ENCODE data around the gene DNER.

- no peak for TF ChIP-seq CTCF (IDR thresholded peaks at IDR 0.05)
- no peak for TF ChIP-seq NFE2L1 (CRISPR knock-in tag; IDR thresholded peaks at IDR 0.05)
- TF ChIP-seq SP1 (CRISPR knock-in tag; conservative IDR thresholded peaks at IDR 0.05), result no peak
- TF ChIP-seq ATF2 (CRISPR knock-in tag; IDR thresholded peaks at IDR 0.05; ENCODE audit: borderline replicate concordance, low read depth), result no peak
- TF ChIP-seq, protein P1, sequence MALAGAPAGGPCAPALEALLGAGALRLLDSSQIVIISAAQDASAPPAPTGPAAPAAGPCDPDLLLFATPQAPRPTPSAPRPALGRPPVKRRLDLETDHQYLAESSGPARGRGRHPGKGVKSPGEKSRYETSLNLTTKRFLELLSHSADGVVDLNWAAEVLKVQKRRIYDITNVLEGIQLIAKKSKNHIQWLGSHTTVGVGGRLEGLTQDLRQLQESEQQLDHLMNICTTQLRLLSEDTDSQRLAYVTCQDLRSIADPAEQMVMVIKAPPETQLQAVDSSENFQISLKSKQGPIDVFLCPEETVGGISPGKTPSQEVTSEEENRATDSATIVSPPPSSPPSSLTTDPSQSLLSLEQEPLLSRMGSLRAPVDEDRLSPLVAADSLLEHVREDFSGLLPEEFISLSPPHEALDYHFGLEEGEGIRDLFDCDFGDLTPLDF (CRISPR knock-in tag; IDR thresholded peaks at IDR 0.05), result no peak
- TF ChIP-seq, protein P2, sequence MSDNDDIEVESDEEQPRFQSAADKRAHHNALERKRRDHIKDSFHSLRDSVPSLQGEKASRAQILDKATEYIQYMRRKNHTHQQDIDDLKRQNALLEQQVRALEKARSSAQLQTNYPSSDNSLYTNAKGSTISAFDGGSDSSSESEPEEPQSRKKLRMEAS (CRISPR knock-in tag; IDR thresholded peaks at IDR 0.05), result no peak
- TF ChIP-seq TCF7 (CRISPR knock-in tag; IDR thresholded peaks at IDR 0.05; ENCODE audit: low read depth), result no peak
- no peak for TF ChIP-seq TEAD4 (CRISPR knock-in tag; IDR thresholded peaks at IDR 0.05)
- no peak for TF ChIP-seq NR3C1 (CRISPR knock-in tag; conservative IDR thresholded peaks at IDR 0.05; ENCODE audit: low read depth)
- TF ChIP-seq, protein P3, sequence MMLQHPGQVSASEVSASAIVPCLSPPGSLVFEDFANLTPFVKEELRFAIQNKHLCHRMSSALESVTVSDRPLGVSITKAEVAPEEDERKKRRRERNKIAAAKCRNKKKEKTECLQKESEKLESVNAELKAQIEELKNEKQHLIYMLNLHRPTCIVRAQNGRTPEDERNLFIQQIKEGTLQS (CRISPR knock-in tag; conservative IDR thresholded peaks at IDR 0.05), result no peak
- no peak for TF ChIP-seq ZNF138 (CRISPR knock-in tag; conservative IDR thresholded peaks at IDR 0.05)
- TF ChIP-seq ZNF232 (CRISPR knock-in tag; IDR thresholded peaks at IDR 0.05), result no peak
- no peak for TF ChIP-seq JUN (CRISPR knock-in tag; IDR thresholded peaks at IDR 0.05)
- TF ChIP-seq HMGXB4 (CRISPR knock-in tag; IDR thresholded peaks at IDR 0.05), result no peak
These were observed 103.0 kb downstream of the DNER start for GRCh38 chr2:229611360-229611759.

All from WTC11 (cell line).